ENCODE data around the gene TRAPPC14.

TRAPPC14 gene

GRCh38 chr7:100173806-100174495 lies 15.4 kb upstream of the TRAPPC14 start:
- DNase-seq (ENCODE audit: low spot score): no peak

- no peak for DNase-seq (ENCODE audit: low spot score)
Observed at GRCh38 chr7:100171840-100172239, 13.3 kb upstream of the TRAPPC14 start.

- peak; percentile 68 for DNase-seq (ENCODE audit: low spot score)
Observed at GRCh38 chr7:100171087-100171681, 12.7 kb upstream of the TRAPPC14 start.

GRCh38 chr7:100170101-100170897 lies 11.8 kb upstream of the TRAPPC14 start:
- no peak for DNase-seq (ENCODE audit: low spot score)

GRCh38 chr7:100169147-100169850 lies 10.8 kb upstream of the TRAPPC14 start:
- DNase-seq (ENCODE audit: low spot score): no peak

GRCh38 chr7:100167912-100168323 lies 9.4 kb upstream of the TRAPPC14 start:
- DNase-seq (ENCODE audit: low spot score): no peak

- DNase-seq (ENCODE audit: low spot score): no peak
Observed at GRCh38 chr7:100166970-100167911, 8.7 kb upstream of the TRAPPC14 start.

- DNase-seq (ENCODE audit: low spot score): no peak
Observed at GRCh38 chr7:100166317-100166940, 7.9 kb upstream of the TRAPPC14 start.

GRCh38 chr7:100163871-100164270 lies 5.3 kb upstream of the TRAPPC14 start:
- DNase-seq (ENCODE audit: low spot score): no peak

- DNase-seq (ENCODE audit: low spot score): no peak
Observed at GRCh38 chr7:100163006-100163531, 4.5 kb upstream of the TRAPPC14 start.

GRCh38 chr7:100160067-100160466 lies 1.5 kb upstream of the TRAPPC14 start:
- DNase-seq (ENCODE audit: low spot score): no peak

GRCh38 chr7:100159099-100159623 lies 638 bp upstream of the TRAPPC14 start:
- DNase-seq (ENCODE audit: low spot score): no peak

- no peak for DNase-seq (ENCODE audit: low spot score)
Observed at GRCh38 chr7:100157334-100158228, 942 bp downstream of the TRAPPC14 start.

GRCh38 chr7:100157069-100157333 lies 1.5 kb downstream of the TRAPPC14 start:
- no peak for DNase-seq (ENCODE audit: low spot score)

GRCh38 chr7:100156331-100157068 lies 2.0 kb downstream of the TRAPPC14 start:
- no peak for DNase-seq (ENCODE audit: low spot score)

GRCh38 chr7:100155553-100156317 lies 2.8 kb downstream of the TRAPPC14 start:
- DNase-seq (ENCODE audit: low spot score): no peak

GRCh38 chr7:100154651-100155491 lies 3.7 kb downstream of the TRAPPC14 start:
- no peak for DNase-seq (ENCODE audit: low spot score)
